Measurements from ENCODE around the gene TWIST1. TPM values are rescaled to one million over a fixed set of nuclear protein-coding genes. Genes with fewer than 3 reads are reported as not detected.

TWIST1 gene
- total RNA-seq, 2 experiments from 2014 or later: not detected

GRCh38 chr7:19107356-19108146 is 9.9 kb downstream of the TWIST1 start:
- Histone ChIP-seq H3K4me3 (ENCODE audit: low read length) (no peak overlapping the region), H3K27ac (ENCODE audit: low read depth in 1 of 2, low read length in 2 of 2) (no peak overlapping the region), H3K4me1 (ENCODE audit: insufficient read depth, low read length) (peaks cover 4% of the 10 kb centered on the region), H3K36me3 (ENCODE audit: insufficient read depth, low read length) (no peaks in the 10 kb centered on the region), H3K9me3 (ENCODE audit: control insufficient read depth in 1 of 2, insufficient read depth in 1 of 2, low read length in 2 of 2) (peaks cover 6 to 27% of the 10 kb centered on the region in 2 experiments), H3K27me3 (ENCODE audit: control insufficient read depth in 1 of 2, insufficient read depth in 2 of 2, low read length in 2 of 2) (peaks cover 68 to 80% of the 10 kb centered on the region in 2 experiments)
- DNase-seq: no peak
- no peak for TF ChIP-seq CTCF (IDR thresholded peaks at IDR 0.05)
- Mint-ChIP-seq H3K27ac (no peak overlapping the region), H3K27me3 (peaks cover 99% of the 10 kb centered on the region), H3K36me3 (ENCODE audit: low read depth) (no peaks in the 10 kb centered on the region), H3K4me3 (no peak overlapping the region), H3K9me3 (no peaks in the 10 kb centered on the region), H3K4me1 (ENCODE audit: low read depth) (no peaks in the 10 kb centered on the region)
- intact Hi-C loops (cut with DNase I, micrococcal nuclease): no loop called here
- ChIA-PET CTCF (no interaction called here), POLR2A (no interaction called here)
- ATAC-seq (ENCODE audit: poor library complexity): no peak

- Histone ChIP-seq H3K4me3 (ENCODE audit: low read length) (no peak overlapping the region), H3K9me3 (ENCODE audit: control insufficient read depth in 1 of 2, insufficient read depth in 1 of 2, low read length in 2 of 2) (peaks cover 6 to 23% of the 10 kb centered on the region in 2 experiments), H3K27ac (ENCODE audit: low read depth in 1 of 2, low read length in 2 of 2) (no peak overlapping the region), H3K27me3 (ENCODE audit: control insufficient read depth in 1 of 2, insufficient read depth in 2 of 2, low read length in 2 of 2) (peaks cover 63 to 76% of the 10 kb centered on the region in 2 experiments), H3K36me3 (ENCODE audit: insufficient read depth, low read length) (no peaks in the 10 kb centered on the region), H3K4me1 (ENCODE audit: insufficient read depth, low read length) (peaks cover 4% of the 10 kb centered on the region)
- H3K4me1 Mint-ChIP-seq (ENCODE audit: low read depth): no peaks in the 10 kb centered on the region
- H3K36me3 Mint-ChIP-seq (ENCODE audit: low read depth): no peaks in the 10 kb centered on the region
- ATAC-seq (ENCODE audit: poor library complexity) (no peak), DNase-seq (no peak)
- no peaks in the 10 kb centered on the region for H3K9me3 Mint-ChIP-seq
- CTCF ChIA-PET: no interaction called here
- peaks cover 96% of the 10 kb centered on the region for H3K27me3 Mint-ChIP-seq
- TF ChIP-seq CTCF (IDR thresholded peaks at IDR 0.05): no peak
- POLR2A ChIA-PET: no interaction called here
- intact Hi-C loops (cut with DNase I, micrococcal nuclease): no loop called here
- no peak overlapping the region for H3K4me3 Mint-ChIP-seq
- H3K27ac Mint-ChIP-seq: no peak overlapping the region
Measured at GRCh38 chr7:19107081-19107355, 10.4 kb downstream of the TWIST1 start.

- Histone ChIP-seq H3K9me3 (ENCODE audit: control insufficient read depth in 1 of 2, insufficient read depth in 1 of 2, low read length in 2 of 2) (peaks cover 6 to 23% of the 10 kb centered on the region in 2 experiments), H3K27me3 (ENCODE audit: control insufficient read depth in 1 of 2, insufficient read depth in 2 of 2, low read length in 2 of 2) (peaks cover 58 to 76% of the 10 kb centered on the region in 2 experiments), H3K36me3 (ENCODE audit: insufficient read depth, low read length) (no peaks in the 10 kb centered on the region), H3K4me1 (ENCODE audit: insufficient read depth, low read length) (peaks cover 4% of the 10 kb centered on the region), H3K4me3 (ENCODE audit: low read length) (no peak overlapping the region), H3K27ac (ENCODE audit: low read depth in 1 of 2, low read length in 2 of 2) (no peak overlapping the region)
- intact Hi-C loops (cut with DNase I, micrococcal nuclease): no loop called here
- Mint-ChIP-seq H3K4me1 (ENCODE audit: low read depth) (no peaks in the 10 kb centered on the region), H3K4me3 (no peak overlapping the region), H3K27me3 (peaks cover 96% of the 10 kb centered on the region), H3K27ac (no peak overlapping the region), H3K9me3 (no peaks in the 10 kb centered on the region), H3K36me3 (ENCODE audit: low read depth) (no peaks in the 10 kb centered on the region)
- no peak for TF ChIP-seq CTCF (IDR thresholded peaks at IDR 0.05)
- ATAC-seq (ENCODE audit: poor library complexity) (no peak), DNase-seq (no peak)
- POLR2A ChIA-PET: no interaction called here
- CTCF ChIA-PET: no interaction called here
Measured at GRCh38 chr7:19106241-19107080, 11.0 kb downstream of the TWIST1 start.
